ENCODE data around the gene SZRD1. TPM values are rescaled to one million over a fixed set of nuclear protein-coding genes. Genes with fewer than 3 reads are reported as not detected.

SZRD1 gene
- polyA plus RNA-seq, 2 of the 4 experiments (the other 2 are of a cell fraction): 56.8 to 91.9 TPM

GRCh38 chr1:16378443-16378842 is 11.4 kb downstream of the SZRD1 start:
- CTCF ChIA-PET: no interaction called here
- H3K9me3 ChIP-seq: no peaks in the 10 kb centered on the region
- no peak overlapping the region for H3K4me2 ChIP-seq
- H3K27ac ChIP-seq: peak overlapping the region in 1 of 2 experiments; percentile 33; a peak in 1 of 6 replicates
- H3K4me1 ChIP-seq: peaks cover 41% of the 10 kb centered on the region
- ATAC-seq (no peak), FAIRE-seq (no peak), DNase-seq (ENCODE audit: low read depth in 1 of 2, low spot score in 1 of 2) (no peak)
- WGBS (ENCODE audit: missing lambda C conversion rate): 88% methylated on average over 7 of the region's 7 CpGs
- TF ChIP-seq FOSB (CRISPR knock-in tag; IDR thresholded peaks at IDR 0.05) (no peak), E2F6 (IDR thresholded peaks at IDR 0.05; ENCODE audit: borderline replicate concordance, low read depth) (no peak), CTCF (IDR thresholded peaks at IDR 0.05) (no peak), HES2 (IDR thresholded peaks at IDR 0.05) (no peak), EP300 (IDR thresholded peaks at IDR 0.05) (no peak), NPAS2 (CRISPR knock-in tag; IDR thresholded peaks at IDR 0.05; ENCODE audit: borderline replicate concordance) (no peak), PBX3 (IDR thresholded peaks at IDR 0.05) (no peak), TP53 (CRISPR knock-in tag; IDR thresholded peaks at IDR 0.05) (no peak), ZNF302 (CRISPR knock-in tag; IDR thresholded peaks at IDR 0.05) (no peak), ZSCAN20 (CRISPR knock-in tag; IDR thresholded peaks at IDR 0.05) (no peak), NR3C1 (IDR thresholded peaks at IDR 0.05) (no peak), HMGXB4 (CRISPR knock-in tag; IDR thresholded peaks at IDR 0.05; ENCODE audit: borderline replicate concordance) (no peak)
- TF ChIP-seq, protein P1, sequence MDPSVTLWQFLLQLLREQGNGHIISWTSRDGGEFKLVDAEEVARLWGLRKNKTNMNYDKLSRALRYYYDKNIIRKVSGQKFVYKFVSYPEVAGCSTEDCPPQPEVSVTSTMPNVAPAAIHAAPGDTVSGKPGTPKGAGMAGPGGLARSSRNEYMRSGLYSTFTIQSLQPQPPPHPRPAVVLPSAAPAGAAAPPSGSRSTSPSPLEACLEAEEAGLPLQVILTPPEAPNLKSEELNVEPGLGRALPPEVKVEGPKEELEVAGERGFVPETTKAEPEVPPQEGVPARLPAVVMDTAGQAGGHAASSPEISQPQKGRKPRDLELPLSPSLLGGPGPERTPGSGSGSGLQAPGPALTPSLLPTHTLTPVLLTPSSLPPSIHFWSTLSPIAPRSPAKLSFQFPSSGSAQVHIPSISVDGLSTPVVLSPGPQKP (IDR thresholded peaks at IDR 0.05; ENCODE audit: low read depth, low read length): no peak
- POLR2A ChIA-PET: interaction anchor here (1.1 kb wide), 1 partner anchor 26 kb away, joined by 3 read pairs; the partner anchor contains the start of gene FBXO42
- no peak overlapping the region for H3K4me3 ChIP-seq

GRCh38 chr1:16380868-16381267 is 13.8 kb downstream of the SZRD1 start:
- H3K27ac ChIP-seq: no peak overlapping the region
- H3K4me2 ChIP-seq: no peak overlapping the region
- H3K4me3 ChIP-seq: no peak overlapping the region
- H3K9me3 ChIP-seq: no peaks in the 10 kb centered on the region
- WGBS (ENCODE audit: missing lambda C conversion rate): 83% methylated on average over 4 of the region's 4 CpGs
- peaks cover 37% of the 10 kb centered on the region for H3K4me1 ChIP-seq
- ATAC-seq (no peak), DNase-seq (ENCODE audit: low read depth in 1 of 2, low spot score in 1 of 2) (no peak), FAIRE-seq (no peak)
- no peak for TF ChIP-seq KDM1A (IDR thresholded peaks at IDR 0.05; ENCODE audit: low read depth)
- no peak for TF ChIP-seq BHLHE40 (IDR thresholded peaks at IDR 0.05; ENCODE audit: low read depth, low read length)
- TF ChIP-seq EHMT2 (IDR thresholded peaks at IDR 0.05; ENCODE audit: low read depth): no peak
- CTCF ChIA-PET: interaction anchor here (2.5 kb wide), 1 partner anchor 13 kb away, joined by 8 read pairs; no protein-coding TSS in a partner anchor
- POLR2A ChIA-PET: interaction anchor here (0.7 kb wide), 1 partner anchor 207 kb away, joined by 6 read pairs; no protein-coding TSS in a partner anchor

- H3K27ac ChIP-seq: peak overlapping the region in 1 of 2 experiments; percentile 90; a peak in 1 of 6 replicates
- H3K4me1 ChIP-seq: peaks cover 50% of the 10 kb centered on the region
- POLR2A ChIA-PET: no interaction called here
- H3K9me3 ChIP-seq: no peaks in the 10 kb centered on the region
- DNase-seq (ENCODE audit: low read depth in 1 of 2, low spot score in 1 of 2): no peak
- H3K4me2 ChIP-seq: no peak overlapping the region
- CTCF ChIA-PET: no interaction called here
- TF ChIP-seq HMGXB4 (CRISPR knock-in tag; IDR thresholded peaks at IDR 0.05; ENCODE audit: borderline replicate concordance): no peak
- WGBS (ENCODE audit: missing lambda C conversion rate): 92% methylated on average over 5 of the region's 5 CpGs
- FAIRE-seq: no peak
- ATAC-seq: no peak
- H3K4me3 ChIP-seq: no peak overlapping the region
Observed at GRCh38 chr1:16383888-16384287, 16.8 kb downstream of the SZRD1 start.
